AG09319 (cell line): ENCODE results near the gene SPATA31E1.

Source experiments
- DNase-seq: peaks from one replicate; pipeline ENCODE4 v3.0.0-alpha.2; 2010; ENCODE audit warnings: low read depth; ENCODE audit errors: extremely low read depth
- CTCF ChIP-seq: IDR thresholded peaks from 2 replicates; pipeline ENCODE4 v1.5.1; 2011; ENCODE audit warnings: low read depth, mild to moderate bottlenecking, inconsistent platforms, low read length, moderate library complexity

Gene SPATA31E1

GRCh38 chr9:87882627-87883026 lies at the start of gene SPATA31E1:
TSS of gene SPATA31E1 (plus strand) at chr9:87882877. CDS start at chr9:87882892, 15 bp downstream.
- no peak for DNase-seq
- TF ChIP-seq CTCF: no peak

- no peak for DNase-seq
- no peak for TF ChIP-seq CTCF
Measured at GRCh38 chr9:87834357-87834756, 48.3 kb upstream of the SPATA31E1 start.

GRCh38 chr9:87836536-87836935 lies 46.1 kb upstream of the SPATA31E1 start:
- no peak for TF ChIP-seq CTCF

GRCh38 chr9:87836951-87837705 lies 45.5 kb upstream of the SPATA31E1 start:
- no peak for DNase-seq
- TF ChIP-seq CTCF: no peak

More at GRCh38 chr9:87836536-87836935, 46.1 kb upstream of the SPATA31E1 start:
- no peak for DNase-seq

- DNase-seq: no peak
Measured at GRCh38 chr9:87840134-87840533, 42.5 kb upstream of the SPATA31E1 start.

GRCh38 chr9:87842878-87843585 lies 39.6 kb upstream of the SPATA31E1 start:
- DNase-seq: no peak

More at GRCh38 chr9:87840134-87840533, 42.5 kb upstream of the SPATA31E1 start:
- no peak for TF ChIP-seq CTCF

More at GRCh38 chr9:87842878-87843585, 39.6 kb upstream of the SPATA31E1 start:
- no peak for TF ChIP-seq CTCF
